Hematopoietic multipotent progenitor cell treated with erythropoietin and hydrocortisone succinate and interleukin-3 and kit ligand, for 8 days (in vitro differentiated cells): ENCODE data around the gene CCDC8.
A peak's percentile ranks its signal among the peaks of the same experiment; 100 is the strongest.
"Not testable (repeated sequence)": the region's sequence is repeated elsewhere in the genome, so short reads cannot be mapped to it uniquely, and the experiment has no call there.

Source experiments
- DNase-seq: peaks from one replicate; pipeline ENCODE4 v3.0.0-alpha.2; 2015

Gene CCDC8

GRCh38 chr19:46378268-46378667, 35.1 kb downstream of the CCDC8 start:
- no peak for DNase-seq

GRCh38 chr19:46376241-46377153, 36.9 kb downstream of the CCDC8 start:
- DNase-seq = no peak

GRCh38 chr19:46375476-46376067, 37.8 kb downstream of the CCDC8 start:
- not testable (repeated sequence) for DNase-seq

GRCh38 chr19:46374536-46375475, 38.6 kb downstream of the CCDC8 start:
- DNase-seq = no peak

GRCh38 chr19:46373491-46374359, 39.6 kb downstream of the CCDC8 start:
- DNase-seq = peak; percentile 86

- no peak for DNase-seq
These were observed 40.4 kb downstream of the CCDC8 start for GRCh38 chr19:46372901-46373490.

- DNase-seq = no peak
These were observed 41.9 kb downstream of the CCDC8 start for GRCh38 chr19:46371371-46371901.

- DNase-seq = no peak
These were observed 43.5 kb downstream of the CCDC8 start for GRCh38 chr19:46369817-46370216.

- no peak for DNase-seq
These were observed 45.2 kb downstream of the CCDC8 start for GRCh38 chr19:46368116-46368515.

GRCh38 chr19:46367426-46367825, 45.9 kb downstream of the CCDC8 start:
- DNase-seq = no peak

- peak; percentile 25 for DNase-seq
These were observed 46.6 kb downstream of the CCDC8 start for GRCh38 chr19:46366620-46367292.

- DNase-seq = no peak
These were observed 47.8 kb downstream of the CCDC8 start for GRCh38 chr19:46365561-46365960.

- DNase-seq = no peak
These were observed 49.0 kb downstream of the CCDC8 start for GRCh38 chr19:46364359-46364758.

- DNase-seq = no peak
These were observed 51.4 kb downstream of the CCDC8 start for GRCh38 chr19:46361915-46362314.
